Measurements from ENCODE around the gene CA9. TPM values are rescaled to one million over a fixed set of nuclear protein-coding genes. Genes with fewer than 3 reads are reported as not detected.

CA9 gene
- total RNA-seq, 1 experiment from 2014 or later, result 2.1 TPM

- DNase-seq (ENCODE audit: low spot score), result no peak
Observed at GRCh38 chr9:35675732-35676392, 2.1 kb downstream of the CA9 start.

GRCh38 chr9:35679091-35679490, 5.4 kb downstream of the CA9 start:
- no peak for DNase-seq (ENCODE audit: low spot score)

DNA sequence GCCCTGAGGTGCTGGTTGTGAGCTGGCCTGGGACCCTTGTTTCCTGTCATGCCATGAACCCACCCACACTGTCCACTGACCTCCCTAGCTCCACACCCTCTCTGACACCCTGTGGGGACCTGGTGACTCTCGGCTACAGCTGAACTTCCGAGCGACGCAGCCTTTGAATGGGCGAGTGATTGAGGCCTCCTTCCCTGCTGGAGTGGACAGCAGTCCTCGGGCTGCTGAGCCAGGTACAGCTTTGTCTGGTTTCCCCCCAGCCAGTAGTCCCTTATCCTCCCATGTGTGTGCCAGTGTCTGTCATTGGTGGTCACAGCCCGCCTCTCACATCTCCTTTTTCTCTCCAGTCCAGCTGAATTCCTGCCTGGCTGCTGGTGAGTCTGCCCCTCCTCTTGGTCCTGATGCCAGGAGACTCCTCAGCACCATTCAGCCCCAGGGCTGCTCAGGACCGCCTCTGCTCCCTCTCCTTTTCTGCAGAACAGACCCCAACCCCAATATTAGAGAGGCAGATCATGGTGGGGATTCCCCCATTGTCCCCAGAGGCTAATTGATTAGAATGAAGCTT, 6.1 kb downstream of the CA9 start:
- no peak for DNase-seq (ENCODE audit: low spot score)

- no peak for DNase-seq (ENCODE audit: low spot score)
Observed at GRCh38 chr9:35680331-35681105, 6.8 kb downstream of the CA9 start.

DNA sequence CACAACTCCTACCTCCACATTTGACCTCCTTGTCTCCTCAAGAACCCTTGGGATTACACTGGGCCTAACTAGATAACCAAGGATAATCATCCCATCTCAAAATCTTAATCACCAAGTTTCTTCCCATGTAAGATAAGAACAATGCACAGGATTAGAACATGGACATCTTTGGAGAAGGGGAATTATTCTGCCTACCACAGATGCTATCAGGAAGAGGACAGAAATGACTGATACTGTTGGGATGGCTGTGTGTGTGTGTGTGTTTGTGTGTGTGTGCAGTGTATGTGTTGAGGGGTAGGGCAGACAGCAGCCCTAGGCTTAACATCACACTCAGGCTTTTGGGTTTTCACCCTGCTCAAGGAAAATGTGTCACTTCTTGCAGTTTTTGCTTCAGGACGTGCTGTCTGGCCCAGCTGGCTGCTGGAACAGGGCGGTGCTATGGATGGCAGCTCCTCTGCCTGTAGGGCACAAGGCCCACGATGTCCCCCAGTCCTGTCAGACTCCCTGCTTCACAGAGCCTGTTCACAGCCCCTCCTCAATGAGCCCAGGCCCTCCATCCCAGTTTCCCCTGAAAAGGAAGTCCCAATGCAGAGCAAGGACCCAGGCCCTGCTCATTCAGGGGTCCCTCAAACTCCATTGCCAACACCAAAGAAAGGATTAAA, 7.7 kb downstream of the CA9 start:
- no peak for DNase-seq (ENCODE audit: low spot score)

GRCh38 chr9:35682051-35682450, 8.3 kb downstream of the CA9 start:
- no peak for DNase-seq (ENCODE audit: low spot score)

GRCh38 chr9:35682520-35683315, 9.0 kb downstream of the CA9 start:
- DNase-seq (ENCODE audit: low spot score), result no peak

GRCh38 chr9:35683323-35683722, 9.6 kb downstream of the CA9 start:
- no peak for DNase-seq (ENCODE audit: low spot score)

DNA sequence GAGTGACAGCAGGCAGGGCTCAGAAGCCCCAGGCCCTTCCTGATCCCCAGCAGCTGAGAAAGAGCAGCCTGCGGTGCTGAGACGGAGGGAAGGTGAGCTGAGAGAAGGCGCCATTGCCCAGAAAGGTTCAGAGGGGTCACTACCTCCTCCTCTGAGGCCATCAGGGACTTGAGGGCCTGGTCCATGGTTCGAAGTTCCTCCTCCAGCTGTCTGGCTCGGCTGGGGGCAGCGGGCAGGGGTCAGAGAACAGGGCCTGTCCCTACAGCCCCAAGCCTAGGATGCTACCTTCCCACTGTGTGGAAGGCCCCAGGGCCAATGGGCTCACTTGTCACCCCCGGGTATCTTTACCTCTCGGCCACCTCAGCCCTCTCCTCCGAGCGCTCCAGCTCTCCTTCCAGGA, 11.2 kb downstream of the CA9 start:
- no peak for DNase-seq (ENCODE audit: low spot score)

GRCh38 chr9:35685506-35685905, 11.8 kb downstream of the CA9 start:
- DNase-seq (ENCODE audit: low spot score), result no peak

DNA sequence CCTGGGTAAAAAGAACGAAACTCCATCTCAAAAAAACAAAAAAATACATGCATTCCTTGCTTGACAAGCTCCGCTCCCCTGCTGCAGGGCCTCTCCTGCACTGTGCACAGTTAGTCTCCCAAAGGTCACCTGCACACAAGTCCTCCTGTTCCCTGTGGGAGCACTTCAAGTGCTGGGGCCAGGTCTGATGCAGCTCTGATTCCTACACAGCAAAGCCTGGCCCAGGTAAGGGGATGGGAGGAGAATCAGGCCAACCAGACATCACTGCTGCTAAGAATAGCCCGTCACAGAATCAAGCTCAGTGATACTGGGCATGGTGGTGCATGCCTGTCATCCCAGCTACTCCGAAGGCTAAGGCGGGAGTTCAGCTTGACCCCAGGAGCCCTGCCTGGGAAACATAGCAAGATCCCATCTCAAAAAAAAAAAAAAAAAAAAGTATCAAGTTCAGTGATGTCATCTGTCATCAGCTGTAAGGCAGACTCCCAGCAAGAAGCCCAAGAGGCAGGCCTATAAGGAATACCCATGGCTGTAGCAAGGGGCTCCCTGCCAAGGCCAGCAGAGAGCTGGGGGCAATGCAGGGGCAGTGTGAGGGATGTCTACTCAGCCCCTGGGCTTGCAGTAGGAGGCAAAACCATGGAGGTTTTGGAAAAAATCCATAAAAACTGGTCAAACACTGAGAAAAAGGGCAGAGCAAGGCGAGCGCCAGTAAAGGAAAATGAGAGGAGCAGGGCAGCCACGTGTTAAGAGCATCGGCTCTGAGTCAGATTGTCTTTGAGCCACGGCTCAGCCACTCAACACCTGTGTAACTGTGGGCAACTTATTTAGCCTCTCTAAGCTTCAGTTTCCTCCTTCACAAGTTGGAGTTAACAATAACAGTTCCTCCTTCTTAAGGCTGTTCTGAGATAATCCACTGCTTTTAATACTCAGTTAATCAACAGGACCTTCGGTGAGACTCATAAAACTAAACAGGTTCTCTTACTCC, 12.8 kb downstream of the CA9 start:
- no peak for DNase-seq (ENCODE audit: low spot score)

- no peak for DNase-seq (ENCODE audit: low spot score)
Observed at GRCh38 chr9:35687306-35687705, 13.6 kb downstream of the CA9 start.

DNA sequence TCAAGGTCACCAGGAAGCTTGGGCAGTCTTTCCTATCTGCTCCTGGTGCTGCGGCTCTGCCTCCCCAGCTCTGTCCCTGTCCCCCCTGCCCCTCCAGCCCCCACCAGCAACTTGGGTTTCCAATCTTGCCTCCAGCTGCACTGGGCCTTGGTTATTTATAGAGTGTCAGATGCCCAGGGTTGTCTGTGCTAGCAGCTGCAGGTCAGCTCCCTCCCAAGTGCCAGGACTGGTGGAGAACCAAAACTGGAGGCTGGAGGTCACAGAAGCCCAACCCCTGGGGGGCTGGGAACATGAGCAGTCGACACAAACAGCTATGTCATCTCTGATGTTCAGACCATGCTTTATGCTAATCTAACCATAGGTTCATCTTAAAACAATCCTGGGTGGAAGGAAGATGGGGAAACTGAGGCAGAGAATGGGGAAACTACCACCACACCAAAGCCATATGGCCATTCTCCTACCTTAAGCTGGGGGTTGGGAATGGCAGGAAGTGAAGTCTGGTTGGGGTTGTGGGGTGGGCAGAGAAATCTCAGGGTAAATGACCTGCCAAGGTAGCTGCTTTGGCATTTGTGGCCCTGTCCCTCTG, 14.3 kb downstream of the CA9 start:
- no peak for DNase-seq (ENCODE audit: low spot score)

GRCh38 chr9:35688558-35689541, 15.1 kb downstream of the CA9 start:
- DNase-seq (ENCODE audit: low spot score), result peak; percentile 93

DNA sequence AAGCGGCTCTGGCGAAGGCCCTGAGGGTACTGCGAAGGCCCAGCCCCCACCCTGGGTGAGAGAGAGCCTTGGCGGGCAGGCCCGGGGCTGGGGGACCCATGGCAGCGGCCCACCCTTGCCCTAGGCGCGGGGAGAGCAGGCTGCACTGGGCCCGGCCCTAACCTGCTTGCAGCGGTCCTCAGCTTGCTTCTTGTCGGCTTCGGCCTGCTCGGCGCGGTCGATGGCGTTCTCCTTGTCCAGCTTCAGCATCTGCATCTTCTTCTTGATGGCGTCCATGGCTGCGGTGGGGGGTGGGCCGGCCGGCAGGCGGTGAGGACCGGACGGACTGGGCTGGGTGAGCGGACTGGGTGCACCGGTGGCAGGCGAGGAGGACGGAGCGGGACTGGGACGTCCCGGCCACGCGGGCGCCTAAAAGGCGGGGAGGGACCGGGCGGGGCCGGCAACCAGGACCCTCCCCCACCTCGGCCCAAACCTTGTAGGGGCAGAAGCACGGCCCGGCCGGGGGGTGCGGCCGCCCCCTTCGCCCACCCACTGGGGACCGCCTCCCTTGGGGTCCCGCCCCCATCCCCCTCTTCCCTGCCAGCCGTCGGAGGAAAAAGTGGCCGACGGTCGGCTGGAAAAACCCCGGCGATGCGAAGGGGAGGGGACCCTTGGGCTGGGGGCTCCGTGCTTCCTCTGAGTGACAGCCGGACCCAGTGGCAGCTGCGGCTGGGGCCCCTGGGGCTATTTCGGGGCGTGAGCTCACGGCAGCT, 16.0 kb downstream of the CA9 start, which contains the start of gene TPM2:
Gene TPM2 (minus strand): TSS at position 384 of the 752 bp plus-strand sequence. CDS start 108 bp downstream, at position 276.
- no peak for DNase-seq (ENCODE audit: low spot score)

- DNase-seq (ENCODE audit: low spot score), result no peak
Observed at GRCh38 chr9:35690294-35690613, 16.5 kb downstream of the CA9 start.

DNA sequence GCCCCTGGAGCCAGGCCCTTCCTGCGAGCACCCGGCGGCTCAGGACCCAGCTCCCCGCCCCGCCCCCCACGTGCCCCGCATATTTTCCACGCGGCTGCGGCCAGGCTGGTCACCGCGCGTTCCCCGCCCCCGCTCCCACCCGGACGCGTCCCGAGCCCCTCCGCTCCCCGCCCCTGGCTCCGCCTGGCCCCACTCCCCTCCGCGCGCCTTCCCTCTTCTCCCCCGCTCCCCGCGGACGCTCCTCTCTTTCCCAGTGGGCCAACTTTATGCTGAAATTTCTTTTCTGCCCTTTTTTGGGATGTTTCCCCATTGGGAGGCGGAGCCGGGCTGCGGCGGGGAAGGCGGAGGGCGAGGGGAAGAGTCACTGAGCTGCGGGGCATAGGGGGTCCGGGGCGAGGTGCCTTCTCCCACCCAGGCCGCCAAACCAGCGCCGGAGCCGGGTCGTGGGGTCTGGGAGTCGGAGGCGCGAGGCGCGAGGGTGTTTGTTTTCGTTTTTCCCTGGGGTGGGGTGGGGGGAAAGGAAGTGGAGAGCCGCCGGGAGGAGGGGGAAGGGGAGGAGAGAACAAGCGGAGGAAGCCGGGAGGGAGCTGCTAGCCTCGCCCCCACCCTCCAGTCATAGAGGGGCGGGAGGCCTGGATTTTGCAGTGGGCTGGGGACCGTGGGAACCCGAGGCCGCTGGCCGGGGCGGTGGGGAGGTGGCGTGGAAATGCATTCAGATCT, 17.0 kb downstream of the CA9 start:
- DNase-seq (ENCODE audit: low spot score), result peak; percentile 60

DNA sequence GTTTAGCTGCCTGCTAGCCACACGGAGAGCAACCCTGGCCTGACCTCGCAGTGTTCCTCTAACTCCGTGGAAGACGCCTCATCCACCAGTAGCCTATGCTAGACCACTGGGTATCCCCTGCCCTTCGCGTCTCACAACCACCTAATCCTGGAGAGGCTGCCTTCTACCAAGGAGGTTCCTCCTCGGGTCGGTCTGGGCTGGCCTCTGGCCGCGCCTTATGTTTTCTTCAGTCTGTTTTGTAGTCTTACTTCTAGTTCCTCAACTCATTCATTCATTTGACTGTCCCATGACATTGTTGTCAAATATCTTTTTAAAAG, 17.6 kb downstream of the CA9 start:
- DNase-seq (ENCODE audit: low spot score), result no peak

Measured in H4 (cell line).